K562 (cell line): Measurements from ENCODE around the gene C21orf58. TPM values are rescaled to one million over a fixed set of nuclear protein-coding genes. Genes with fewer than 3 reads are reported as not detected.

Source experiments
- BRD4 ChIP-seq: fragments of 200-600 bp; sonication (generic); IDR thresholded peaks from 2 replicates; pipeline ENCODE4 v1.6.1; 2017; ENCODE audit warnings: inconsistent platforms
- CEBPB ChIP-seq: fragments of 450-650 bp; IDR thresholded peaks from 2 replicates; pipeline ENCODE4 v1.6.1; 2016; ENCODE audit warnings: missing genetic modification characterization, missing compliant biosample characterization
- ERF ChIP-seq: fragments of 450-650 bp; formaldehyde crosslinking; IDR thresholded peaks from 2 replicates; pipeline ENCODE4 v1.4.0; 2020; ENCODE audit warnings: mild to moderate bottlenecking, mixed read lengths
- ID3 ChIP-seq, 2 experiments: fragments of 250-450 bp in 1 of 2; fragments of 450-650 bp in 1 of 2; sonication (Bioruptor Pico) in 1 of 2; IDR thresholded peaks; 2 replicates each; pipeline versions ENCODE4 v1.6.1 to v1.8.0; 2016 to 2021; ENCODE audit warnings: mild to moderate bottlenecking in 2 of 2, moderate library complexity in 2 of 2, missing compliant biosample characterization in 1 of 2, missing genetic modification characterization in 1 of 2
- L3MBTL2 ChIP-seq: fragments of 450-650 bp; IDR thresholded peaks from 2 replicates; pipeline ENCODE4 v1.6.1; 2016; ENCODE audit warnings: mild to moderate bottlenecking, moderate library complexity
- MECOM ChIP-seq: fragments of 250-450 bp; sonication (Bioruptor Pico); IDR thresholded peaks from 2 replicates; pipeline ENCODE4 v1.8.0; 2022; ENCODE audit warnings: inconsistent platforms
- MEF2A ChIP-seq: IDR thresholded peaks from 2 replicates; pipeline ENCODE4 v1.6.1; 2011; ENCODE audit warnings: low read depth, mild to moderate bottlenecking, low read length, moderate library complexity; ENCODE audit not compliant: control insufficient read depth
- PCBP1 ChIP-seq: fragments of 200-400 bp; formaldehyde crosslinking; IDR thresholded peaks from 2 replicates; pipeline ENCODE4 v1.6.1; 2018; ENCODE audit warnings: mild to moderate bottlenecking, low read depth, low read length; ENCODE audit not compliant: poor library complexity, severe bottlenecking
- POLR2B ChIP-seq: fragments of 450-650 bp; IDR thresholded peaks from 2 replicates; pipeline ENCODE4 v1.6.1; 2018; ENCODE audit warnings: low read depth; ENCODE audit not compliant: partially characterized antibody
- RBBP5 ChIP-seq: fragments of 200-600 bp; sonication (generic); IDR thresholded peaks from 2 replicates; pipeline ENCODE4 v1.6.1; 2012; ENCODE audit warnings: borderline replicate concordance, mild to moderate bottlenecking, low read length, control low read depth, inconsistent platforms; ENCODE audit not compliant: insufficient read depth, poor library complexity, severe bottlenecking
- STAG1 ChIP-seq: sonication (generic); formaldehyde crosslinking; IDR thresholded peaks from 2 replicates; pipeline ENCODE4 v1.5.0; 2020; ENCODE audit warnings: missing genetic modification reagents, borderline replicate concordance
- STAT5A ChIP-seq: IDR thresholded peaks from 2 replicates; pipeline ENCODE4 v1.6.1; 2012; ENCODE audit warnings: low read length, inconsistent platforms, borderline replicate concordance
- STAT6 ChIP-seq: sonication (generic); formaldehyde crosslinking; IDR thresholded peaks from 2 replicates; pipeline ENCODE4 v1.8.1; 2023; ENCODE audit warnings: mild to moderate bottlenecking, missing genetic modification reagents
- UBTF ChIP-seq, 2 experiments: IDR thresholded peaks; 2 replicates each; pipeline ENCODE4 v1.6.1; 2012; ENCODE audit warnings: improper control_type of control experiment in 2 of 2, low read depth in 2 of 2, low read length in 2 of 2, borderline replicate concordance in 1 of 2
- ZNF232 ChIP-seq: sonication (generic); formaldehyde crosslinking; IDR thresholded peaks from 2 replicates; pipeline ENCODE4 v1.8.0; 2022; ENCODE audit warnings: mild to moderate bottlenecking, missing genetic modification reagents
- polyA plus RNA-seq, 8 experiments: library from polyadenylated mRNA; depleted of rRNA in 4 of 8; stranded (reverse) in 5 of 8; unstranded in 3 of 8; fragments of >200 nt; fragmentation: Nextera tagmentation in 2 of 8; fragmentation: Illumina TruSeq in 1 of 8; extraction: Ambion mirVana in 2 of 8; extraction: Trizol in 1 of 8; gene quantifications; 2 replicates each; pipeline versions ENCODE4 v1.2.1 to v1.2.3, GENCODE V29; 2011 to 2014; ENCODE audit warnings: inconsistent platforms in 1 of 8, missing spikeins in 1 of 8
- total RNA-seq, 7 experiments: library from RNA; depleted of rRNA in 6 of 7; stranded (reverse); fragments of >200 nt in 6 of 7; fragmentation: Illumina TruSeq in 2 of 7; extraction: Trizol in 2 of 7; gene quantifications; 2 replicates each; pipeline versions ENCODE4 v1.2.1 to v1.2.3, GENCODE V29; 2011 to 2021; ENCODE audit warnings: low replicate concordance in 1 of 7
- TF ChIP-seq, protein P1 (sequence below): fragments of 250-450 bp; sonication (Bioruptor Pico); IDR thresholded peaks from 2 replicates; pipeline ENCODE4 v1.8.0; 2022; ENCODE audit warnings: inconsistent platforms
- TF ChIP-seq, protein P2 (sequence below): sonication (generic); formaldehyde crosslinking; IDR thresholded peaks from 2 replicates; pipeline ENCODE4 v1.9.0; 2022; ENCODE audit warnings: mild to moderate bottlenecking, missing genetic modification reagents
- TF ChIP-seq, protein P3 (sequence below): sonication (generic); formaldehyde crosslinking; IDR thresholded peaks from 2 replicates; pipeline ENCODE4 v1.8.0; 2022; ENCODE audit warnings: mild to moderate bottlenecking, missing genetic modification reagents

Gene C21orf58
- total and polyA plus RNA-seq, 9 of the 15 experiments (the other 6 are each of a cell fraction or from before 2014, with no cell fraction given) = 1.2 to 30.5 (median 12.4) TPM

DNA sequence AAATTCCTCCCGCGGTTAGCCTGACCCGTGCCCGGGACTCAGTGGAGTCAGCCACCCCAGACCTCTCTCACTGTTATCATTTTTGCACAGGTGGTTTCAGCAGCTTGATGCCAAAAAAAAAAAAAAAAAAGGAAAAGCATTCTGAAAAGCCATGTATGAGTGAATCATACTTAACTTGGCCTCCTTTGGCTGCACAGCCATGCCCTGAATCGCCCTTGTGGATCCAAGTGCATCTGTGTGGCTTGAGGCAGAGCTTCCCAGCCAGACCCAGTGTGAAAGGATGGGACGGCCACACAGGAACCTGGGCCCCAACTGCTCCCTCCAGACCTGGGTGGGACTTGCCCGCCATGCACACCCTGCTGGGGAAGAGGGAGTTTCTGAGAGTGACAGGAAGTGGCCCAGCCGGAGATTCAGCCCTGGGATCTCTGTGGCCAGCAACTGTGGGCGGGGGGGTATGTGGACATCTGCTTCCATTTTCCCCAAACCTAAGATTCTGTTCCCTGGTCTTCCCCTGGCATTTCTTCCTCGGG is 29.0 kb downstream of the C21orf58 start (continued):
- TF ChIP-seq, protein P1, sequence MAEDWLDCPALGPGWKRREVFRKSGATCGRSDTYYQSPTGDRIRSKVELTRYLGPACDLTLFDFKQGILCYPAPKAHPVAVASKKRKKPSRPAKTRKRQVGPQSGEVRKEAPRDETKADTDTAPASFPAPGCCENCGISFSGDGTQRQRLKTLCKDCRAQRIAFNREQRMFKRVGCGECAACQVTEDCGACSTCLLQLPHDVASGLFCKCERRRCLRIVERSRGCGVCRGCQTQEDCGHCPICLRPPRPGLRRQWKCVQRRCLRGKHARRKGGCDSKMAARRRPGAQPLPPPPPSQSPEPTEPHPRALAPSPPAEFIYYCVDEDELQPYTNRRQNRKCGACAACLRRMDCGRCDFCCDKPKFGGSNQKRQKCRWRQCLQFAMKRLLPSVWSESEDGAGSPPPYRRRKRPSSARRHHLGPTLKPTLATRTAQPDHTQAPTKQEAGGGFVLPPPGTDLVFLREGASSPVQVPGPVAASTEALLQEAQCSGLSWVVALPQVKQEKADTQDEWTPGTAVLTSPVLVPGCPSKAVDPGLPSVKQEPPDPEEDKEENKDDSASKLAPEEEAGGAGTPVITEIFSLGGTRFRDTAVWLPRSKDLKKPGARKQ (CRISPR knock-in tag) = no peak
- no peak for TF ChIP-seq BRD4
- TF ChIP-seq, protein P2, sequence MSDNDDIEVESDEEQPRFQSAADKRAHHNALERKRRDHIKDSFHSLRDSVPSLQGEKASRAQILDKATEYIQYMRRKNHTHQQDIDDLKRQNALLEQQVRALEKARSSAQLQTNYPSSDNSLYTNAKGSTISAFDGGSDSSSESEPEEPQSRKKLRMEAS (CRISPR knock-in tag) = peak; percentile 45
- TF ChIP-seq RBBP5 = peak; percentile 50
- no peak for TF ChIP-seq ID3 (CRISPR knock-in tag; IDR thresholded peaks at IDR 0.05)
- TF ChIP-seq ID3 (tag; IDR thresholded peaks at IDR 0.05) = no peak
- TF ChIP-seq ERF (CRISPR knock-in tag) = no peak
- TF ChIP-seq, protein P3, sequence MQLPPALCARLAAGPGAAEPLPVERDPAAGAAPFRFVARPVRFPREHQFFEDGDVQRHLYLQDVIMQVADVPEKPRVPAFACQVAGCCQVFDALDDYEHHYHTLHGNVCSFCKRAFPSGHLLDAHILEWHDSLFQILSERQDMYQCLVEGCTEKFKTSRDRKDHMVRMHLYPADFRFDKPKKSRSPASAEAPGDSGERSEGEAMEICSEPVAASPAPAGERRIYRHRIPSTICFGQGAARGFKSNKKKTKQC (CRISPR knock-in tag) = no peak
- no peak for TF ChIP-seq MEF2A
- TF ChIP-seq PCBP1 = no peak
- no peak for TF ChIP-seq STAG1 (CRISPR knock-in tag)
- TF ChIP-seq STAT6 (CRISPR knock-in tag) = no peak
- no peak; a peak in 1 of 4 replicates for TF ChIP-seq UBTF (IDR thresholded peaks at IDR 0.05; ENCODE audit: borderline replicate concordance in 1 of 2, low read depth in 2 of 2, low read length in 2 of 2)
- no peak for TF ChIP-seq ZNF232 (CRISPR knock-in tag)
- peak; percentile 56; the same call in 1 of the 2 replicates for TF ChIP-seq L3MBTL2
- no peak for TF ChIP-seq POLR2B
- no peak for TF ChIP-seq CEBPB (tag)
- 0 out of 2 replicates have a peak, but pooled peaks have one; percentile 38 for TF ChIP-seq MECOM (CRISPR knock-in tag)
- TF ChIP-seq STAT5A = peak; percentile 27; the same call in 1 of the 2 replicates
